SKM-1 (cell line): ENCODE results near the gene ASTN1.

Experiments used
- DNase-seq: peaks from one replicate; lab custom pipeline; 2025; ENCODE audit not compliant: unreplicated experiment; lab: John Stamatoyannopoulos, UW

The ASTN1 gene

GRCh38 chr1:177164380-177165068 is at the start of gene ASTN1:
TSS of gene ASTN1 (minus strand) at chr1:177164712. CDS start at chr1:177164676, 36 bp downstream.
- no peak for DNase-seq

GRCh38 chr1:177211231-177211630 is 46.7 kb upstream of the ASTN1 start:
- peak; percentile 42 for DNase-seq

- no peak for DNase-seq
Measured at GRCh38 chr1:177210071-177210470, 45.6 kb upstream of the ASTN1 start.

- no peak for DNase-seq
Measured at GRCh38 chr1:177209357-177209756, 44.8 kb upstream of the ASTN1 start.

- DNase-seq: no peak
Measured at GRCh38 chr1:177208920-177209319, 44.4 kb upstream of the ASTN1 start.

- no peak for DNase-seq
Measured at GRCh38 chr1:177206831-177207355, 42.4 kb upstream of the ASTN1 start.

GRCh38 chr1:177200290-177200689 is 35.8 kb upstream of the ASTN1 start:
- DNase-seq: no peak

GRCh38 chr1:177198243-177198642 is 33.7 kb upstream of the ASTN1 start:
- DNase-seq: no peak

- DNase-seq: no peak
Measured at GRCh38 chr1:177190308-177190970, 25.9 kb upstream of the ASTN1 start.

- DNase-seq: no peak
Measured at GRCh38 chr1:177186639-177187038, 22.1 kb upstream of the ASTN1 start.

GRCh38 chr1:177185209-177185608 is 20.7 kb upstream of the ASTN1 start:
- no peak for DNase-seq

GRCh38 chr1:177183836-177184235 is 19.3 kb upstream of the ASTN1 start:
- no peak for DNase-seq

GRCh38 chr1:177181631-177182291 is 17.2 kb upstream of the ASTN1 start:
- DNase-seq: peak; percentile 29

GRCh38 chr1:177181280-177181630 is 16.7 kb upstream of the ASTN1 start:
- no peak for DNase-seq

GRCh38 chr1:177174921-177175634 is 10.6 kb upstream of the ASTN1 start:
- no peak for DNase-seq

GRCh38 chr1:177173976-177174375 is 9.5 kb upstream of the ASTN1 start:
- no peak for DNase-seq

- DNase-seq: no peak
Measured at GRCh38 chr1:177172866-177173265, 8.4 kb upstream of the ASTN1 start.

GRCh38 chr1:177172272-177172671 is 7.8 kb upstream of the ASTN1 start:
- DNase-seq: no peak

GRCh38 chr1:177171536-177172123 is 7.1 kb upstream of the ASTN1 start:
- DNase-seq: no peak

- no peak for DNase-seq
Measured at GRCh38 chr1:177170756-177171535, 6.4 kb upstream of the ASTN1 start, which contains the start of gene BRINP2. TSS of gene BRINP2 (plus strand) at chr1:177170958. CDS start at chr1:177229877, 58,919 bp downstream.
